K562 (cell line): ENCODE data around the gene ARHGAP12. TPM values are rescaled to one million over a fixed set of nuclear protein-coding genes. Genes with fewer than 3 reads are reported as not detected.

Source experiments
- ATAC-seq: fragments of 200-7000 bp; cut with Tn5 transposase; 3 replicates; pipeline ENCODE4 v1.9.1; 2020; ENCODE audit warnings: moderate library complexity
- BruUV-seq: library from RNA; stranded (reverse); fragments of 400-500 nt; replicated peaks from 2 replicates; lab custom pipeline; 2021; lab: Mats Ljungman, UMichigan
- CTCF ChIA-PET: fragments of 300-600 bp; formaldehyde crosslinking; extraction: SDS; loops from one replicate; lab custom pipeline; 2021; ENCODE audit warnings: low intra/inter-chr PET ratio; lab: Yijun Ruan, JAX
- POLR2A ChIA-PET: fragments of 300-600, 350-650 bp; sonication (Branson Sonifier 250); formaldehyde crosslinking; extraction: SDS; loops from one replicate; lab custom pipeline; 2021; ENCODE audit warnings: antibody characterized with exemption, inconsistent platforms; lab: Yijun Ruan, JAX
- DNase-seq, 4 experiments: peaks; one replicate each; pipeline versions ENCODE4 v3.0.0 to v3.0.0-alpha.2; 2011 to 2018; ENCODE audit warnings: low spot score in 3 of 4, mixed read lengths in 3 of 4; ENCODE audit errors: extremely low read depth in 1 of 4
- FAIRE-seq: peaks from 2 replicates; lab custom pipeline; 2011; peaks lifted over from hg19 to GRCh38; lab: Jason Lieb, UNC
- H2AFZ ChIP-seq: 2 replicates; pipeline ENCODE4 v1.6.0; 2011; ENCODE audit warnings: low read depth, low read length, control low read depth, inconsistent platforms
- H3K27ac ChIP-seq: fragments of 200-600 bp; 3 replicates; pipeline ENCODE4 v1.8.0; 2011; ENCODE audit warnings: low read depth, mild to moderate bottlenecking, control low read depth, inconsistent platforms, low read length, moderate library complexity, mixed read lengths; ENCODE audit errors: extremely low read depth
- H3K27me3 ChIP-seq, 2 experiments: fragments of 300-600 bp in 1 of 2; 2 replicates in 1 of 2; 3 replicates in 1 of 2; pipeline versions ENCODE4 v1.6.0 to v1.8.0; 2011; ENCODE audit warnings: inconsistent platforms in 2 of 2, low read length in 2 of 2, mild to moderate bottlenecking in 1 of 2, mixed read lengths in 1 of 2, moderate library complexity in 1 of 2; ENCODE audit not compliant: control insufficient read depth in 2 of 2, insufficient read depth in 2 of 2
- H3K36me3 ChIP-seq: fragments of 300-600 bp; 3 replicates; pipeline ENCODE4 v1.8.0; 2011; ENCODE audit warnings: mild to moderate bottlenecking, low read length, inconsistent platforms; ENCODE audit not compliant: control insufficient read depth, insufficient read depth
- H3K4me1 ChIP-seq, 2 experiments: fragments of 200-600 bp in 1 of 2; replicated peaks in 1 of 2; 2 replicates in 1 of 2; 3 replicates in 1 of 2; pipeline versions ENCODE4 v1.5.1 to v1.8.0; 2011; ENCODE audit warnings: inconsistent platforms in 2 of 2, low read length in 2 of 2, mild to moderate bottlenecking in 1 of 2, mixed read lengths in 1 of 2, moderate library complexity in 1 of 2; ENCODE audit not compliant: control insufficient read depth in 2 of 2, insufficient read depth in 2 of 2
- H3K4me2 ChIP-seq: 2 replicates; pipeline ENCODE4 v1.6.1; 2011; ENCODE audit warnings: low read length, control low read depth, inconsistent platforms, mixed read lengths; ENCODE audit not compliant: insufficient read depth
- H3K4me3 ChIP-seq: fragments of 200-600 bp; sonication (generic), shearing (Covaris generic); 2 replicates; pipeline ENCODE4 v1.5.1; 2016; ENCODE audit warnings: control low read depth, inconsistent platforms
- H3K79me2 ChIP-seq: fragments of 200-600 bp; 3 replicates; pipeline ENCODE4 v1.8.0; 2011; ENCODE audit warnings: low read length, inconsistent platforms; ENCODE audit not compliant: control insufficient read depth, insufficient read depth
- H3K9ac ChIP-seq, 2 experiments: 2 replicates each; pipeline versions ENCODE4 v1.6.0 to v1.6.1; 2011; ENCODE audit warnings: low read depth in 2 of 2, low read length in 2 of 2, control low read depth in 1 of 2, inconsistent platforms in 1 of 2, mild to moderate bottlenecking in 1 of 2, mixed read lengths in 1 of 2; ENCODE audit not compliant: insufficient read depth in 1 of 2
- H3K9me1 ChIP-seq: one replicate; pipeline ENCODE4 v1.6.0; 2011; ENCODE audit warnings: inconsistent platforms, mild to moderate bottlenecking, low read length, moderate library complexity; ENCODE audit not compliant: control insufficient read depth, insufficient read depth
- H3K9me3 ChIP-seq: replicated peaks from 2 replicates; pipeline ENCODE4 v1.5.1; 2011; ENCODE audit warnings: low read depth, low read length, inconsistent platforms; ENCODE audit not compliant: control insufficient read depth, insufficient read depth
- H4K20me1 ChIP-seq: replicated peaks from 2 replicates; pipeline ENCODE4 v1.6.1; 2011; ENCODE audit warnings: low read length, inconsistent platforms, mixed read lengths; ENCODE audit not compliant: control insufficient read depth, insufficient read depth
- CC2D1A ChIP-seq: fragments of 450-650 bp; IDR thresholded peaks from 2 replicates; pipeline ENCODE4 v1.6.1; 2017; ENCODE audit warnings: mild to moderate bottlenecking
- E2F4 ChIP-seq: sonication (generic); formaldehyde crosslinking; IDR thresholded peaks from 2 replicates; pipeline ENCODE4 v1.8.0; 2022; ENCODE audit warnings: mild to moderate bottlenecking, low read depth, missing genetic modification reagents
- ZBTB40 ChIP-seq, 2 experiments: fragments of 450-650 bp in 1 of 2; sonication (generic) in 1 of 2; formaldehyde crosslinking in 1 of 2; IDR thresholded peaks; 2 replicates each; pipeline versions ENCODE4 v1.7.1 to v1.9.0; 2016 to 2022; ENCODE audit warnings: inconsistent platforms in 1 of 2, mild to moderate bottlenecking in 1 of 2, missing genetic modification reagents in 1 of 2
- WGBS: fragments of 100-300 bp; shearing (Covaris generic); methylation state at CpG from one replicate; pipeline ENCODE4 v1.1.6; 2016; ENCODE audit warnings: low coverage, mixed read lengths; ENCODE audit not compliant: insufficient coverage; ENCODE audit errors: missing lambda C conversion rate; 5-methylcytosine and 5-hydroxymethylcytosine counted together
- in situ Hi-C: fragments of 300-500 bp; cut with MboI; formaldehyde crosslinking; loops from 4 replicates; pipeline ENCODE4 v1.15.0; 2018; ENCODE audit warnings: inconsistent platforms, mixed read lengths
- intact Hi-C: fragments of 100-400 bp; cut with micrococcal nuclease; formaldehyde crosslinking; loops from 2 replicates; pipeline ENCODE4 v1.14.2; 2022
- polyA plus RNA-seq, 8 experiments: library from polyadenylated mRNA; depleted of rRNA in 4 of 8; stranded (reverse) in 5 of 8; unstranded in 3 of 8; fragments of >200 nt; fragmentation: Nextera tagmentation in 2 of 8; fragmentation: Illumina TruSeq in 1 of 8; extraction: Ambion mirVana in 2 of 8; extraction: Trizol in 1 of 8; gene quantifications; 2 replicates each; pipeline versions ENCODE4 v1.2.1 to v1.2.3, GENCODE V29; 2011 to 2014; ENCODE audit warnings: inconsistent platforms in 1 of 8, missing spikeins in 1 of 8
- total RNA-seq, 7 experiments: library from RNA; depleted of rRNA in 6 of 7; stranded (reverse); fragments of >200 nt in 6 of 7; fragmentation: Illumina TruSeq in 2 of 7; extraction: Trizol in 2 of 7; gene quantifications; 2 replicates each; pipeline versions ENCODE4 v1.2.1 to v1.2.3, GENCODE V29; 2011 to 2021; ENCODE audit warnings: low replicate concordance in 1 of 7

The ARHGAP12 gene
- total and polyA plus RNA-seq, 9 of the 15 experiments (the other 6 are each of a cell fraction or from before 2014, with no cell fraction given): 4.4 to 18.7 (median 10.1) TPM

- WGBS: 69% methylated on average over 1 of the region's 1 CpG
- Histone ChIP-seq H3K36me3 (no peaks in the 10 kb centered on the region), H3K9me3 (no peaks in the 10 kb centered on the region), H3K27ac (no peak overlapping the region), H3K4me3 (no peak overlapping the region), H4K20me1 (no peaks in the 10 kb centered on the region), H3K9me1 (no peaks in the 10 kb centered on the region), H3K4me1 (no peaks in the 10 kb centered on the region), H2AFZ (no peak overlapping the region), H3K9ac (no peak overlapping the region), H3K4me2 (no peak overlapping the region), H3K79me2 (peaks cover 7% of the 10 kb centered on the region; the same call in 2 of the 3 replicates), H3K27me3 (no peaks in the 10 kb centered on the region)
- FAIRE-seq (no peak), DNase-seq (no peak), ATAC-seq (no peak)
- POLR2A ChIA-PET: no interaction called here
- intact Hi-C loops (no loop called here), in situ Hi-C loops (no loop called here)
- TF ChIP-seq CC2D1A (no peak), E2F4 (CRISPR knock-in tag) (no peak), ZBTB40 (IDR thresholded peaks at IDR 0.05) (no peak), ZBTB40 (CRISPR knock-in tag; IDR thresholded peaks at IDR 0.05) (no peak)
- BruUV-seq: no TSS peak
- CTCF ChIA-PET: interaction anchor here (0.7 kb wide), 1 partner anchor 41 kb away, joined by 5 read pairs; no protein-coding TSS in a partner anchor
Measured at GRCh38 chr10:31886885-31887284, 41.7 kb downstream of the ARHGAP12 start.
